Stomach (tissue), 9 donors: ENCODE measurements around the gene SH3BGRL. TPM values are rescaled to one million over a fixed set of nuclear protein-coding genes. Genes with fewer than 3 reads are reported as not detected.

Source experiments
- DNase-seq, 2 donors: peaks; one replicate each; pipeline versions ENCODE4 v3.0.0 to v3.0.0-alpha.2; 2013 to 2019
- H3K27ac ChIP-seq, 5 donors: fragments of 200-600 bp in 4 of 5; sonication (generic) in 4 of 5; one replicate each; pipeline ENCODE4 v1.5.1; 2013 to 2019; ENCODE audit warnings: mild to moderate bottlenecking in 1 of 5, moderate library complexity in 1 of 5
- H3K27me3 ChIP-seq, 3 donors: fragments of 200-600 bp; sonication (generic); one replicate each; pipeline ENCODE4 v1.5.1; 2017 to 2019; ENCODE audit warnings: mixed run types in 1 of 3
- H3K36me3 ChIP-seq, 4 donors: fragments of 200-600 bp; sonication (generic); 1 replicate in 3 of 4; 2 replicates in 1 of 4; pipeline ENCODE4 v1.5.1; 2016 to 2019
- H3K4me1 ChIP-seq, 4 donors: fragments of 200-600 bp; sonication (generic); one replicate each; pipeline ENCODE4 v1.5.1; 2016 to 2019
- H3K4me3 ChIP-seq, 4 donors: fragments of 200-600 bp; sonication (generic) in 3 of 4; one replicate each; pipeline ENCODE4 v1.5.1; 2016 to 2019; ENCODE audit warnings: mild to moderate bottlenecking in 1 of 4
- H3K9me3 ChIP-seq, 4 donors: fragments of 200-600 bp; sonication (generic); one replicate each; pipeline ENCODE4 v1.5.1; 2016 to 2019
- CTCF ChIP-seq, 7 experiments: fragments of 450-650 bp in 4 of 7; fragments of 200-600 bp in 3 of 7; sonication (generic) in 3 of 7; IDR thresholded peaks; one replicate each; pipeline ENCODE4 v1.5.1; 2016 to 2019; ENCODE audit warnings: antibody characterized with exemption in 7 of 7, control low read depth in 2 of 7, mild to moderate bottlenecking in 1 of 7
- EP300 ChIP-seq: sonication (generic); formaldehyde crosslinking; IDR thresholded peaks from one replicate; pipeline ENCODE4 v1.6.1; 2017; ENCODE audit warnings: antibody characterized with exemption
- POLR2A ChIP-seq, 4 donors: fragments of 450-650 bp; IDR thresholded peaks; one replicate each; pipeline ENCODE4 v1.6.1; 2016; ENCODE audit warnings: antibody characterized with exemption in 4 of 4, control low read depth in 2 of 4, mild to moderate bottlenecking in 1 of 4, moderate library complexity in 1 of 4
- POLR2AphosphoS5 ChIP-seq, 3 donors: sonication (generic); formaldehyde crosslinking; IDR thresholded peaks; one replicate each; pipeline ENCODE4 v1.6.1; 2016; ENCODE audit warnings: antibody characterized with exemption in 3 of 3
- WGBS, 5 donors: extraction: QIAGEN DNeasy Blood & Tissue Kit in 3 of 5; methylation state at CpG; one replicate each; pipeline versions ENCODE4 v1.1.5 to v1.1.7; 2013 to 2018; 5-methylcytosine and 5-hydroxymethylcytosine counted together
- intact Hi-C: fragments of 100-400 bp; cut with DNase I; formaldehyde crosslinking; loops from one replicate; pipeline ENCODE4 v1.15.1; 2023; ENCODE audit warnings: low total_unique reads
- polyA plus RNA-seq, 3 donors: library from polyadenylated mRNA; stranded (reverse); fragments of 200-250 nt; gene quantifications; one replicate each; pipeline ENCODE4 v1.2.3, GENCODE V29; 2013
- total RNA-seq, 5 donors: library from RNA; depleted of rRNA; stranded (reverse); fragments of >200 nt; gene quantifications; one replicate each; pipeline versions ENCODE4 v1.1.0 to v1.2.3, GENCODE V29; 2014 to 2016
- donor health status: healthy with polysubstance abuse.
- donor health status: Bipolar disorder and iron deficiency.
- donor health status: healthy.

SH3BGRL gene
- total and polyA plus RNA-seq, 8 donors = 37.1 to 379 (median 110) TPM

- Histone ChIP-seq H3K4me1 (no peaks in the 10 kb centered on the region), H3K36me3 (peaks cover 0 to 20% (median 10%) of the 10 kb centered on the region in 4 donors), H3K9me3 (peaks cover 0 to 15% (median 5%) of the 10 kb centered on the region in 4 donors), H3K27ac (no peak overlapping the region), H3K27me3 (peaks cover 0 to 5% (median 0%) of the 10 kb centered on the region in 3 donors), H3K4me3 (no peak overlapping the region)
- no peak for DNase-seq
- no peak for TF ChIP-seq EP300
- no peak for TF ChIP-seq POLR2AphosphoS5 (IDR thresholded peaks at IDR 0.05)
- no peak for TF ChIP-seq POLR2A (IDR thresholded peaks at IDR 0.05)
- TF ChIP-seq CTCF (IDR thresholded peaks at IDR 0.05) = no peak
- intact Hi-C loops = no loop called here
- 50 to 100% (median 83%) methylated on average over 1 of the region's 1 CpG for WGBS, 5 donors
These were observed 35.6 kb downstream of the SH3BGRL start for GRCh38 chrX:81237516-81237915.

- no peak for TF ChIP-seq CTCF (IDR thresholded peaks at IDR 0.05)
- no peak for TF ChIP-seq POLR2AphosphoS5 (IDR thresholded peaks at IDR 0.05)
- no peak for TF ChIP-seq EP300
- no peak for TF ChIP-seq POLR2A (IDR thresholded peaks at IDR 0.05)
- Histone ChIP-seq H3K9me3 (peaks cover 0 to 15% (median 5%) of the 10 kb centered on the region in 4 donors), H3K27ac (no peak overlapping the region), H3K36me3 (peaks cover 0 to 20% (median 10%) of the 10 kb centered on the region in 4 donors), H3K4me3 (no peak overlapping the region), H3K4me1 (no peaks in the 10 kb centered on the region), H3K27me3 (peaks cover 0 to 5% (median 0%) of the 10 kb centered on the region in 3 donors)
- intact Hi-C loops = no loop called here
- DNase-seq = no peak
- WGBS, 5 donors = 80 to 94% (median 90%) methylated on average over 2 to 4 of the region's 4 CpGs
These were observed 36.3 kb downstream of the SH3BGRL start for GRCh38 chrX:81238166-81238565.

GRCh38 chrX:81240701-81241331 lies 38.9 kb downstream of the SH3BGRL start:
- 69 to 100% (median 96%) methylated on average over 3 to 4 of the region's 4 CpGs for WGBS, 5 donors
- Histone ChIP-seq H3K9me3 (peaks cover 0 to 15% (median 5%) of the 10 kb centered on the region in 4 donors), H3K4me3 (no peak overlapping the region), H3K27me3 (peaks cover 0 to 5% (median 0%) of the 10 kb centered on the region in 3 donors), H3K27ac (no peak overlapping the region), H3K4me1 (no peaks in the 10 kb centered on the region), H3K36me3 (peaks cover 0 to 20% (median 10%) of the 10 kb centered on the region in 4 donors)
- TF ChIP-seq EP300 (no peak), CTCF (IDR thresholded peaks at IDR 0.05) (no peak), POLR2A (IDR thresholded peaks at IDR 0.05) (no peak), POLR2AphosphoS5 (IDR thresholded peaks at IDR 0.05) (no peak)
- intact Hi-C loops = no loop called here
- DNase-seq = no peak

GRCh38 chrX:81241753-81242152 lies 39.9 kb downstream of the SH3BGRL start:
- H3K27me3 ChIP-seq = peaks cover 0 to 5% (median 0%) of the 10 kb centered on the region in 3 donors
- no peak for TF ChIP-seq CTCF (IDR thresholded peaks at IDR 0.05)
- peaks cover 0 to 15% (median 5%) of the 10 kb centered on the region in 4 donors for H3K9me3 ChIP-seq
- H3K4me1 ChIP-seq = no peaks in the 10 kb centered on the region
- DNase-seq = no peak
- no peak overlapping the region for H3K27ac ChIP-seq
- no peak overlapping the region for H3K4me3 ChIP-seq
- WGBS, 5 donors = 79 to 98% (median 88%) methylated on average over 2 to 7 of the region's 7 CpGs
- H3K36me3 ChIP-seq = peaks cover 0 to 20% (median 10%) of the 10 kb centered on the region in 4 donors
- intact Hi-C loops = no loop called here
